ENCODE results near the gene MLPH.

The MLPH gene

DNA sequence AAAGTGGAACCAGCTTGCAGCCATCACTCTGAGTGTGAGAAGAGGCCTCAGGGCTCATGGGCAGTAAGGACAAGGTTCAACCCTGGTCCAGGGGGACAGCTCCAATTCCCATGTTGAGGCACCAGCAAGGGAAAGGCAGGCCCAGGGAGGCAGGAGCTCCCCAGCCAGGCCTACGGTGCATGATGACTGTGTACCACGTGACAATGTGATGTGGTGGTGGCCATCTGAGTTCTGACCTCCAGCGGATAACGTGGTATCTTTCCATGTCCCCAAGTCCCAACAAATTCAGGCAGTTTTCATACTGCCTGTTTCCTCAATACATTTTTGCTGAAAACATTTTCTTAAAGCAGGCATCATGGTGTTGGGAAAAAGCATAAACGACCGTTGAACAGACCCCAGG is 36.9 kb upstream of the MLPH start:
- H3K79me2 ChIP-seq (ENCODE audit: control insufficient read depth, low read length), result no peaks in the 10 kb centered on the region
- no peak overlapping the region for H3K27ac ChIP-seq (ENCODE audit: low read depth, low read length)
- H3K9me2 ChIP-seq (replicated peaks; ENCODE audit: control insufficient read depth, low read length), result no peaks in the 10 kb centered on the region
- no peaks in the 10 kb centered on the region for H3K27me3 ChIP-seq (ENCODE audit: control insufficient read depth, low read length)
- no peaks in the 10 kb centered on the region for H3K9me3 ChIP-seq (ENCODE audit: control insufficient read depth, insufficient read depth, low read length)
- no peaks in the 10 kb centered on the region for H4K20me1 ChIP-seq (ENCODE audit: control insufficient read depth, insufficient read depth, low read depth, low read length)
- H3K4me1 ChIP-seq (ENCODE audit: control insufficient read depth, low read length), result no peaks in the 10 kb centered on the region
- TF ChIP-seq EZH2phosphoT487 (IDR thresholded peaks at IDR 0.05; ENCODE audit: borderline replicate concordance, low read length), result no peak
- TF ChIP-seq, protein P1, sequence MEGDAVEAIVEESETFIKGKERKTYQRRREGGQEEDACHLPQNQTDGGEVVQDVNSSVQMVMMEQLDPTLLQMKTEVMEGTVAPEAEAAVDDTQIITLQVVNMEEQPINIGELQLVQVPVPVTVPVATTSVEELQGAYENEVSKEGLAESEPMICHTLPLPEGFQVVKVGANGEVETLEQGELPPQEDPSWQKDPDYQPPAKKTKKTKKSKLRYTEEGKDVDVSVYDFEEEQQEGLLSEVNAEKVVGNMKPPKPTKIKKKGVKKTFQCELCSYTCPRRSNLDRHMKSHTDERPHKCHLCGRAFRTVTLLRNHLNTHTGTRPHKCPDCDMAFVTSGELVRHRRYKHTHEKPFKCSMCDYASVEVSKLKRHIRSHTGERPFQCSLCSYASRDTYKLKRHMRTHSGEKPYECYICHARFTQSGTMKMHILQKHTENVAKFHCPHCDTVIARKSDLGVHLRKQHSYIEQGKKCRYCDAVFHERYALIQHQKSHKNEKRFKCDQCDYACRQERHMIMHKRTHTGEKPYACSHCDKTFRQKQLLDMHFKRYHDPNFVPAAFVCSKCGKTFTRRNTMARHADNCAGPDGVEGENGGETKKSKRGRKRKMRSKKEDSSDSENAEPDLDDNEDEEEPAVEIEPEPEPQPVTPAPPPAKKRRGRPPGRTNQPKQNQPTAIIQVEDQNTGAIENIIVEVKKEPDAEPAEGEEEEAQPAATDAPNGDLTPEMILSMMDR (IDR thresholded peaks at IDR 0.05; ENCODE audit: low read depth, low read length, poor library complexity, severe bottlenecking), result no peak
- H3F3A ChIP-seq (ENCODE audit: control insufficient read depth, insufficient read depth), result no peaks in the 10 kb centered on the region
- H3K4me2 ChIP-seq (ENCODE audit: low read length), result no peak overlapping the region
- no peak overlapping the region for H3K4me3 ChIP-seq (ENCODE audit: low read length)
- H3K36me3 ChIP-seq (ENCODE audit: control insufficient read depth, low read length), result no peaks in the 10 kb centered on the region

GRCh38 chr2:237450583-237450982 is 36.5 kb upstream of the MLPH start:
- Histone ChIP-seq H3K9me3 (ENCODE audit: control insufficient read depth, insufficient read depth, low read length) (no peaks in the 10 kb centered on the region), H3K27ac (ENCODE audit: low read depth, low read length) (no peak overlapping the region), H3F3A (ENCODE audit: control insufficient read depth, insufficient read depth) (no peaks in the 10 kb centered on the region), H3K4me3 (ENCODE audit: low read length) (no peak overlapping the region), H3K4me2 (ENCODE audit: low read length) (no peak overlapping the region), H3K9me2 (replicated peaks; ENCODE audit: control insufficient read depth, low read length) (no peaks in the 10 kb centered on the region), H4K20me1 (ENCODE audit: control insufficient read depth, insufficient read depth, low read depth, low read length) (no peaks in the 10 kb centered on the region), H3K79me2 (ENCODE audit: control insufficient read depth, low read length) (no peaks in the 10 kb centered on the region), H3K27me3 (ENCODE audit: control insufficient read depth, low read length) (no peaks in the 10 kb centered on the region), H3K36me3 (ENCODE audit: control insufficient read depth, low read length) (no peaks in the 10 kb centered on the region), H3K4me1 (ENCODE audit: control insufficient read depth, low read length) (no peaks in the 10 kb centered on the region)
- no peak for TF ChIP-seq EZH2phosphoT487 (IDR thresholded peaks at IDR 0.05; ENCODE audit: borderline replicate concordance, low read length)
- TF ChIP-seq, protein P1 (IDR thresholded peaks at IDR 0.05; ENCODE audit: low read depth, low read length, poor library complexity, severe bottlenecking), result no peak

DNA sequence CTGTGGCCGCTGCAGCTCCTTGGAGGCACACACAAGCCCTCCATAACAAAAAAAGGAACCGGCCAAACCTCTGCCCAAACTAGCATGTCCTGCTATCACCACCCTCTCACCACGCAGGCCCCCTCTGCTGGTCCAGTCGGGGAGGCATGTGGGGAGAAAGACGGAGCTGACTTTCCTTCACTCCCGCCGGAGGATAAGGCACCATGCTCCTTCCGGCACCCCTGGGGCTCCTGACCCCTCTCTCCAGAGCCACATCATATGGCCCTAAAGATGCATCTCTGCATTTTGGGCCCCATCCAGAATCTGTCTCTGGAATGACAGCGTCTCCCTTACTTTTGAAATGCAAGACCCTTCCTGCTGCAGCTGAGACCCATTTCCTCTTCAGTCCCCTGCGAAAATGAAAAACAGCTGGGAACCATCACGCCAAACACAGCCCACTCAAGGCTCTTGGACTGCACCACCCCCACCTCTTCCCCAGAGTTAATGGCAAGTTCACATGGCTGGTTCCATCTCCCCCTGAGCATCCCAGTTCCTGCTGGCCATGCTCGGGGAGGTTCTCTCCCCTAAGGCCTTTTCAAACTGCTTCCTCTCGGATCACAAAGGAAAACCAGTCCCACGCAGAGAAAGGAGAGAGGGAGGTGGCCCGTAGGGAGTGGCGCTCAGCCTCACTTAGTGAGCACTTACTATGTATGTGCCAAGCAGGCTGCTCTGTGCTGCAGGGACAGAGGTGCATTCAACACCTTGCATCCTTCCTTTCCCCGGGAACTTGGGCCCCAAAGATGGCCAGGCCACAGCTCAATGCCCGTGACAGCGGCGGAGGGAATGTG is 35.2 kb upstream of the MLPH start:
- Histone ChIP-seq H3K4me2 (ENCODE audit: low read length) (no peak overlapping the region), H3K27ac (ENCODE audit: low read depth, low read length) (no peak overlapping the region), H4K20me1 (ENCODE audit: control insufficient read depth, insufficient read depth, low read depth, low read length) (no peaks in the 10 kb centered on the region), H3K27me3 (ENCODE audit: control insufficient read depth, low read length) (no peaks in the 10 kb centered on the region), H3K79me2 (ENCODE audit: control insufficient read depth, low read length) (no peaks in the 10 kb centered on the region), H3K36me3 (ENCODE audit: control insufficient read depth, low read length) (no peaks in the 10 kb centered on the region), H3F3A (ENCODE audit: control insufficient read depth, insufficient read depth) (no peaks in the 10 kb centered on the region), H3K9me3 (ENCODE audit: control insufficient read depth, insufficient read depth, low read length) (no peaks in the 10 kb centered on the region), H3K4me3 (ENCODE audit: low read length) (no peak overlapping the region), H3K4me1 (ENCODE audit: control insufficient read depth, low read length) (no peaks in the 10 kb centered on the region), H3K9me2 (replicated peaks; ENCODE audit: control insufficient read depth, low read length) (no peaks in the 10 kb centered on the region)
- TF ChIP-seq, protein P1 (IDR thresholded peaks at IDR 0.05; ENCODE audit: low read depth, low read length, poor library complexity, severe bottlenecking), result no peak
- no peak for TF ChIP-seq EZH2phosphoT487 (IDR thresholded peaks at IDR 0.05; ENCODE audit: borderline replicate concordance, low read length)
